ENCODE data around the gene PARVG.

The PARVG gene

GRCh38 chr22:44196731-44197131, 16.0 kb downstream of the PARVG start:
- no peak for DNase-seq (ENCODE audit: low read depth in 2 of 2)

- DNase-seq (ENCODE audit: low read depth in 2 of 2) = no peak
These were observed 16.5 kb downstream of the PARVG start for GRCh38 chr22:44197271-44197670.

GRCh38 chr22:44199164-44199563, 18.4 kb downstream of the PARVG start:
- DNase-seq (ENCODE audit: low read depth in 2 of 2) = no peak

- DNase-seq (ENCODE audit: low read depth in 2 of 2) = no peak
These were observed 19.1 kb downstream of the PARVG start for GRCh38 chr22:44199866-44200265.

GRCh38 chr22:44200451-44200850, 19.7 kb downstream of the PARVG start:
- no peak for DNase-seq (ENCODE audit: low read depth in 2 of 2)

- DNase-seq (ENCODE audit: low read depth in 2 of 2) = no peak
These were observed 20.3 kb downstream of the PARVG start for GRCh38 chr22:44200855-44201550.

GRCh38 chr22:44201665-44202064, 20.9 kb downstream of the PARVG start:
- DNase-seq (ENCODE audit: low read depth in 2 of 2) = no peak

- DNase-seq (ENCODE audit: low read depth in 2 of 2) = no peak
These were observed 21.6 kb downstream of the PARVG start for GRCh38 chr22:44202261-44202789.

- no peak for DNase-seq (ENCODE audit: low read depth in 2 of 2)
These were observed 22.5 kb downstream of the PARVG start for GRCh38 chr22:44203203-44203602.

GRCh38 chr22:44204739-44205515, 24.2 kb downstream of the PARVG start:
- no peak for DNase-seq (ENCODE audit: low read depth in 2 of 2)

- no peak for DNase-seq (ENCODE audit: low read depth in 2 of 2)
These were observed 25.0 kb downstream of the PARVG start for GRCh38 chr22:44205516-44206329.

GRCh38 chr22:44206330-44206645, 25.6 kb downstream of the PARVG start:
- no peak for DNase-seq (ENCODE audit: low read depth in 2 of 2)

- no peak for DNase-seq (ENCODE audit: low read depth in 2 of 2)
These were observed 26.0 kb downstream of the PARVG start for GRCh38 chr22:44206696-44207095.

- DNase-seq (ENCODE audit: low read depth in 2 of 2) = no peak
These were observed 26.7 kb downstream of the PARVG start for GRCh38 chr22:44207173-44207980.

GRCh38 chr22:44207981-44208317, 27.2 kb downstream of the PARVG start:
- no peak for DNase-seq (ENCODE audit: low read depth in 2 of 2)

GRCh38 chr22:44209343-44209742, 28.6 kb downstream of the PARVG start:
- DNase-seq (ENCODE audit: low read depth in 2 of 2) = no peak

GRCh38 chr22:44210722-44211121, 30.0 kb downstream of the PARVG start:
- no peak for DNase-seq (ENCODE audit: low read depth in 2 of 2)

GRCh38 chr22:44211256-44211945, 30.7 kb downstream of the PARVG start:
- no peak for DNase-seq (ENCODE audit: low read depth in 2 of 2)

- DNase-seq (ENCODE audit: low read depth in 2 of 2) = no peak
These were observed 31.5 kb downstream of the PARVG start for GRCh38 chr22:44211946-44212930.

- DNase-seq (ENCODE audit: low read depth in 2 of 2) = no peak
These were observed 32.2 kb downstream of the PARVG start for GRCh38 chr22:44212936-44213335.

Measured in stimulated activated CD4-positive, alpha-beta T cell treated with anti-CD3 and anti-CD28 coated beads, Interleukin-15, amount 100 ng/mL, for 48 hours (primary cell).